ENCODE data around the gene IFI44L.

GRCh38 chr1:78627321-78627720 lies 7.1 kb downstream of the IFI44L start:
- TF ChIP-seq EZH2 (IDR thresholded peaks at IDR 0.05; ENCODE audit: insufficient read depth, poor library complexity, severe bottlenecking) (no peak), EZH2phosphoT487 (IDR thresholded peaks at IDR 0.05; ENCODE audit: insufficient read depth, low read depth) (no peak)
